GM21529 (cell line): ENCODE data around the gene MYRFL.

Experiments used
- ATAC-seq: cut with Tn5 transposase; IDR thresholded peaks from one replicate; pipeline ENCODE4 v1.9.1; 2021; ENCODE audit not compliant: unreplicated experiment

Gene MYRFL

GRCh38 chr12:69894800-69895383 is 69.9 kb downstream of the MYRFL start:
- ATAC-seq = no peak

DNA sequence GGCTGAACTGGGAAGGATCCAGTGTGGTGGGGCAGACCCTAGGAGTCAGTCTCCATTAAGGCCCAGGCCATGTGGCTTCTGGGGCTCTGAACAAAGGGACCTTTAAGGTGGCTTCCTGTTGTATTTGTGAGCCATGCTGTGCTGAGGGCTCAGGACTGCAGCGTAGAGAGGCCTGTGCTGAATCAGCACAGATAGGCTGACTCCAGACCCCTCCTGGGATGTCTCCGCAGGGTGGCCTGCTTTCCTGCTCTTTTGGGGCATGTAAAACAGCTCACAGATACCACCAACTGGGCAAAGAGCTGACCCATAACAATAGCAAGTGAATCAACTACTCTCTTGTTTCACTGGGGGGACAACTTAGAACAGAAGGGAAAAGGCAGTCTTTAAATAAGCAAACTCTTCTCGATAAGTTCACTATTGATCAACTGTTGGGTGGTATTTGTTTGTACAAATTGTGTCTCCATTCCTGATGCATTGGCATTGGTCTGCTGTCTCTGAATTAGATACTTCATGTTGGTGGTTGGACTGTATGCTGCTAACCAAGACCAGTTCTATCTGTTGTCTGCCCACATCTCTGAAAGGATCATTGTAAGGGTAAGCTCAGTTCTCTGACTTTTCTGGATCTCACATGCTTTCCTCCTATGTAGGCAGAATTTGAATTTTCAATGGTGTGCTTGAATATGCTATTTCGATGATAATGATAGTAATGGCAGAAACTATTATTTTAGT is 71.8 kb downstream of the MYRFL start:
- ATAC-seq = no peak

- ATAC-seq = no peak
These were observed 72.7 kb downstream of the MYRFL start for GRCh38 chr12:69897744-69898143.

- no peak for ATAC-seq
These were observed 73.2 kb downstream of the MYRFL start for GRCh38 chr12:69898236-69898635.

GRCh38 chr12:69900720-69901131 is 75.7 kb downstream of the MYRFL start:
- peak; percentile 82 for ATAC-seq

GRCh38 chr12:69901221-69901905 is 76.3 kb downstream of the MYRFL start:
- no peak for ATAC-seq

DNA sequence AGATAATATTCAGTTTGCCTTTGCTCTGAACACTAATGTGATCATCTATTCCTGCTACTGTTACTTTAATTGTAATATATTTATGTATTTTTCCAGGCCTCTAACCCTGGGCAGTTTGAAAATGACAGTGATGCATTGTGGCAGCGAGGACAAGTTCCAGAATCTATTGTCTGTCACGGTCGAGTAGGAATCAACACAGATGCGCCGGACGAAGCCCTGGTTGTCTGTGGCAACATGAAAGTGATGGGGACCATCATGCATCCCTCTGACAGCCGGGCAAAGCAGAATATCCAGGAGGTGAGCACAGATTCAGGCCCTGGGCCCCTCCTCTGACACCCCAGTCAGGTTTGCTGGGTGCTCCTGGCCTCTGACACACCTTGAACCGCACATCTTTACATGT is 78.5 kb downstream of the MYRFL start:
- ATAC-seq = no peak

- ATAC-seq = no peak
These were observed 79.8 kb downstream of the MYRFL start for GRCh38 chr12:69904777-69905176.

- no peak for ATAC-seq
These were observed 80.8 kb downstream of the MYRFL start for GRCh38 chr12:69905801-69906200.

DNA sequence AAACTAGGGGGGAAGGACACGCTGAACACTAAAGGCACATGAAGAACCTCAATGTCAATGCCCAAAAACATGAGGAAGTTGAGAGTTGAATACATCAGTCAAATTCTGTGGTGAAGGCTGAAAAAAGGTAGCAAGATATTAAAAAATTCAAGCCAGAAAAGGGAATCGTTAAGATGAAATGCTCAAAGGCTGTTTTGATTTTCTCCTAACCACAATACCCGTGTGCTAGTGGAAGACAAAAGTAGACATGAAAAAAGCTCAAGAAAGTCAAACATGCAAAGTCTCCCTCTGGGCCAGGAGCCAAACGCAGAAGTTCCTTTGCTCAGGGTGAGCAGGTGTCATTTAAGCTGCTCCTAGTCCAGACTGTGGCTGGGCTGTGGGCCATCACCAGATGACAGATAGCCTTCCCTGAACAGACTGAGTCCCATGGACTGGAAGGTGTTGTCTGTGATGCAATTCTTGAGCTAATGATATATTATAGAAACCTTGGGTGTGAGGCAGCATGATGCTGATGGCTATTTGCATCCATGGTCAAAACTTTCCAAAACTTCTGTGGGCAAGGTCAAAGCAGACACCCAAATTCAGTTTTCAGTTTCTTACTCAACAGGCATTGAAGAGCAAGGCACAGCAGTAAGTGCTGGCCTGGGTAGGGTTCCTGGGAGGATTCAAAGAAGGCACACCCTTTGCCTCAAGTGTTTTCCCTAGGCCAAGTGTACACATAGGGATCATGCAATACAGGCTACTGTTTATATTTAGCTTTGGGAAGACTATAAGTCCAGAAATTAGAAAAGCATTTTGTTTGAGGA is 81.6 kb downstream of the MYRFL start:
- peak; percentile 87 for ATAC-seq

DNA sequence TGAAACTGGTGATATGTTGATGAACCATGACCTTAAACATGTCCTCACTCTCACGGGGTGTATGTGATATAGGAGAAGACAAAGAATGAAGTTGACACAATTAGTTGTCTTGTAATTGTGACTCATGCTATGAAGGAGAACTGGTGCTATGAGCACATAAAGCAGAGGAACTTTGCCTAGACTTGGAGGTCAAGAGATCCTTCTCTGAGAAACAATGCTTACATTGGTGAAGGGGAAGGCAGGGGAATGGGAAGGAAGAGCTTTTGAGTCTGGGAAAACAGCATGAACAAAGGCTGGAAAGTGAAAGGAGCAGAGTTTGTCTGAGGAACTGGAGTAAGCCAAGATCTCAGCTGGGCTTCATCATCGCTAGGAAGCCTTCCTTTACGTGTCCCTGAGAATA is 83.2 kb downstream of the MYRFL start:
- ATAC-seq = no peak

GRCh38 chr12:69910694-69911093 is 85.7 kb downstream of the MYRFL start:
- ATAC-seq = no peak

DNA sequence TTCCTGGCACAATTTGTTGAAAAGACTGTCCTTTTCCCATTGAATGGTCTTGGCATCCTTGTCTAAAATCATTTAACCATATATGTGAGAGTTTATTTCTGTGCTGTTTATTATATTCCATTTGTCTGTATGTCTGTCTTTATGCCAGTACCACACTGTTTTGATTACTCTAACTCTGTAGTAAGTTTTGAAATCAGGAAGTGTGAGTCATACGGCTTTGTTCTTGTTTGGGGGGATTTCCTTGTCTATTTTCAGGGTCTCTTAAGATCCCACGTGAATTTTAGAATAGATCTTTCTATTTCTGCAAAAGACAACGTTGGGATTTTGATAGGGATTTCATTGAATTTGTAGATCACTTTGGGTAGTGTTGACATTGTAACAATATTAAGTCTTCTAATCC is 88.5 kb downstream of the MYRFL start:
- ATAC-seq = no peak

GRCh38 chr12:69915964-69916363 is 90.9 kb downstream of the MYRFL start:
- no peak for ATAC-seq

DNA sequence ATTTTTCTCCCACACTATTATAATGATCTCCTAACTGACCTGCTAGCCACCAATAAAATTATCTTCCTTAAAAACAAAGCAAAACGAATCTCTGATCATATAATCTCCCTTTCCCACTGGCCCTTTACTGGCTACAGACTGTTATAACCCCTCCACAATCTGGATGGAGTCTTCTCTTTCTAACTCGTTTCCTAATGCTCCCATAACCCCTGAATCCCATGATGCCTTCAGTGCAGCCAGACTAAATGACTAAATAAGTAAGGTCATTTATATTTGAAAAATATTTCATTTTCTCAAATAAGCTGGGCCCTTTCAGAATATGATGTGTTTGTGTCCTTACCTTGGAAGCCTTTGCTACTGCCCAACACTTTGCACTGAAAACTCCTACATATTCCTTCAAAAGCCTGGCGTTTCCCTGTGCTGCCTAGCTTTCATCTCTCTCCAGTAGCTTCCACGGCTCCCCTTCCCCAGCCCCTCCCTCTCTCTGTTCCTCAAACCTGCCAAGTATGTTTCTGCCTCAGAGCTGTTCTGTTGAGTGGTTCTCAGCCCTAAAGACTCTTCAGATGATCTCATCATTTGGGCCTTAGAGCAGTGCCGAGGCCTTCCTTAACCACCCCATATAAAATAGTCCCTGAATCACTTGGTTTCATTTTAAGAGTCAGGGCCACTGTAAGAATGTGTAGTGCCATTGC is 91.7 kb downstream of the MYRFL start:
- ATAC-seq = no peak

DNA sequence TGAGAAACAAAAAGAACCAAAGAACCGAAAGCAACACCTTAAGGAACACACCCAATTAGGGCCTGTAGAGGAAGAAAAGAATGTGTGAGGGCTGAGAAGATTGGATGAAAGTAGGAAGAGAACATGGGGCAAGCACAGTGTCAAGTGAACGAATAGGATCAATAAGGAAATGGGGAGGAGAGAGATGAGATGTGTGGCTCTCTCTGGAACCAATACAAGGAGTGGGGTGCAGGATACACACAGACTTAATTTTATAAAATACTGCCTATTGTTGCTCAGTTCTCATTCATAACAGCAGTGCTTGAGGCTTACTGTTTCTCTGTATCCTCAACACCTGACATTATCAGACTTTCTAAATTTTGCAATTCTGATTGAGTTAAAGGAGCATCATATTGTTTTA is 93.3 kb downstream of the MYRFL start:
- no peak for ATAC-seq

- ATAC-seq = no peak
These were observed 94.5 kb downstream of the MYRFL start for GRCh38 chr12:69919495-69919894.

GRCh38 chr12:69921831-69922230 is 96.8 kb downstream of the MYRFL start:
- no peak for ATAC-seq

- ATAC-seq = no peak
These were observed 98.0 kb downstream of the MYRFL start for GRCh38 chr12:69922999-69923398.

GRCh38 chr12:69925291-69925690 is 100.3 kb downstream of the MYRFL start:
- ATAC-seq = no peak

- ATAC-seq = no peak
These were observed 102.1 kb downstream of the MYRFL start for GRCh38 chr12:69927164-69927563.
